Measurements from ENCODE around the gene SARDH.
A peak's percentile ranks its signal among the peaks of the same experiment; 100 is the strongest.

Gene SARDH

GRCh38 chr9:133693703-133694529 is 44.2 kb downstream of the SARDH start:
- Histone ChIP-seq H3K27ac (ENCODE audit: low read depth, low read length, severe bottlenecking) (no peak overlapping the region), H3K36me3 (ENCODE audit: control insufficient read depth, insufficient read depth, low read length) (no peaks in the 10 kb centered on the region), H3K4me3 (ENCODE audit: extremely low read depth, insufficient read depth, low read length, poor library complexity, severe bottlenecking) (no peak overlapping the region), H3K4me1 (ENCODE audit: control insufficient read depth, insufficient read depth, low read length, poor library complexity, severe bottlenecking) (peaks cover 38% of the 10 kb centered on the region), H3K9me3 (ENCODE audit: control insufficient read depth, low read length) (no peaks in the 10 kb centered on the region)
- 94 to 95% methylated on average over 29 to 32 of the region's 32 CpGs for WGBS, 2 experiments (ENCODE audit: insufficient coverage in 2 of 2)

GRCh38 chr9:133693116-133693515 is 45.0 kb downstream of the SARDH start:
- WGBS, 2 experiments (ENCODE audit: insufficient coverage in 2 of 2) = 96% methylated on average over 10 of the region's 10 CpGs
- Histone ChIP-seq H3K36me3 (ENCODE audit: control insufficient read depth, insufficient read depth, low read length) (no peaks in the 10 kb centered on the region), H3K4me3 (ENCODE audit: extremely low read depth, insufficient read depth, low read length, poor library complexity, severe bottlenecking) (no peak overlapping the region), H3K27ac (ENCODE audit: low read depth, low read length, severe bottlenecking) (no peak overlapping the region), H3K9me3 (ENCODE audit: control insufficient read depth, low read length) (no peaks in the 10 kb centered on the region), H3K4me1 (ENCODE audit: control insufficient read depth, insufficient read depth, low read length, poor library complexity, severe bottlenecking) (peaks cover 42% of the 10 kb centered on the region)

- no peak overlapping the region for H3K27ac ChIP-seq (ENCODE audit: low read depth, low read length, severe bottlenecking)
- H3K4me3 ChIP-seq (ENCODE audit: extremely low read depth, insufficient read depth, low read length, poor library complexity, severe bottlenecking) = no peak overlapping the region
- no peaks in the 10 kb centered on the region for H3K36me3 ChIP-seq (ENCODE audit: control insufficient read depth, insufficient read depth, low read length)
- peaks cover 42% of the 10 kb centered on the region for H3K4me1 ChIP-seq (ENCODE audit: control insufficient read depth, insufficient read depth, low read length, poor library complexity, severe bottlenecking)
- WGBS, 2 experiments (ENCODE audit: insufficient coverage in 2 of 2) = 94 to 96% methylated on average over 18 to 24 of the region's 25 CpGs
- no peaks in the 10 kb centered on the region for H3K9me3 ChIP-seq (ENCODE audit: control insufficient read depth, low read length)
These were observed 45.7 kb downstream of the SARDH start for GRCh38 chr9:133692364-133692985.

GRCh38 chr9:133691626-133692363 is 46.4 kb downstream of the SARDH start:
- Histone ChIP-seq H3K36me3 (ENCODE audit: control insufficient read depth, insufficient read depth, low read length) (no peaks in the 10 kb centered on the region), H3K4me3 (ENCODE audit: extremely low read depth, insufficient read depth, low read length, poor library complexity, severe bottlenecking) (no peak overlapping the region), H3K27ac (ENCODE audit: low read depth, low read length, severe bottlenecking) (peak overlapping the region; percentile 45), H3K4me1 (ENCODE audit: control insufficient read depth, insufficient read depth, low read length, poor library complexity, severe bottlenecking) (peaks cover 42% of the 10 kb centered on the region), H3K9me3 (ENCODE audit: control insufficient read depth, low read length) (no peaks in the 10 kb centered on the region)
- WGBS, 2 experiments (ENCODE audit: insufficient coverage in 2 of 2) = 83 to 87% methylated on average over 13 to 15 of the region's 19 CpGs

GRCh38 chr9:133691191-133691590 is 47.0 kb downstream of the SARDH start:
- Histone ChIP-seq H3K9me3 (ENCODE audit: control insufficient read depth, low read length) (no peaks in the 10 kb centered on the region), H3K4me3 (ENCODE audit: extremely low read depth, insufficient read depth, low read length, poor library complexity, severe bottlenecking) (no peak overlapping the region), H3K27ac (ENCODE audit: low read depth, low read length, severe bottlenecking) (peak overlapping the region; percentile 45), H3K36me3 (ENCODE audit: control insufficient read depth, insufficient read depth, low read length) (no peaks in the 10 kb centered on the region), H3K4me1 (ENCODE audit: control insufficient read depth, insufficient read depth, low read length, poor library complexity, severe bottlenecking) (peaks cover 42% of the 10 kb centered on the region)
- WGBS, 2 experiments (ENCODE audit: insufficient coverage in 2 of 2) = 76 to 83% methylated on average over 1 to 3 of the region's 4 CpGs

- Histone ChIP-seq H3K27ac (ENCODE audit: low read depth, low read length, severe bottlenecking) (peak overlapping the region; percentile 71), H3K9me3 (ENCODE audit: control insufficient read depth, low read length) (no peaks in the 10 kb centered on the region), H3K4me1 (ENCODE audit: control insufficient read depth, insufficient read depth, low read length, poor library complexity, severe bottlenecking) (peaks cover 42% of the 10 kb centered on the region), H3K4me3 (ENCODE audit: extremely low read depth, insufficient read depth, low read length, poor library complexity, severe bottlenecking) (no peak overlapping the region), H3K36me3 (ENCODE audit: control insufficient read depth, insufficient read depth, low read length) (no peaks in the 10 kb centered on the region)
- WGBS, 2 experiments (ENCODE audit: insufficient coverage in 2 of 2) = 85 to 94% methylated on average over 9 to 11 of the region's 11 CpGs
These were observed 48.0 kb downstream of the SARDH start for GRCh38 chr9:133690081-133690561.

- WGBS, 2 experiments (ENCODE audit: insufficient coverage in 2 of 2) = 82 to 90% methylated on average over 8 of the region's 10 CpGs
- Histone ChIP-seq H3K36me3 (ENCODE audit: control insufficient read depth, insufficient read depth, low read length) (no peaks in the 10 kb centered on the region), H3K4me3 (ENCODE audit: extremely low read depth, insufficient read depth, low read length, poor library complexity, severe bottlenecking) (no peak overlapping the region), H3K4me1 (ENCODE audit: control insufficient read depth, insufficient read depth, low read length, poor library complexity, severe bottlenecking) (peaks cover 47% of the 10 kb centered on the region), H3K27ac (ENCODE audit: low read depth, low read length, severe bottlenecking) (no peak overlapping the region), H3K9me3 (ENCODE audit: control insufficient read depth, low read length) (no peaks in the 10 kb centered on the region)
These were observed 48.9 kb downstream of the SARDH start for GRCh38 chr9:133689151-133689763.

- no peak overlapping the region for H3K4me3 ChIP-seq (ENCODE audit: extremely low read depth, insufficient read depth, low read length, poor library complexity, severe bottlenecking)
- WGBS, 2 experiments (ENCODE audit: insufficient coverage in 2 of 2) = 85 to 91% methylated on average over 23 to 34 of the region's 34 CpGs
- H3K36me3 ChIP-seq (ENCODE audit: control insufficient read depth, insufficient read depth, low read length) = no peaks in the 10 kb centered on the region
- H3K27ac ChIP-seq (ENCODE audit: low read depth, low read length, severe bottlenecking) = no peak overlapping the region
- H3K4me1 ChIP-seq (ENCODE audit: control insufficient read depth, insufficient read depth, low read length, poor library complexity, severe bottlenecking) = peaks cover 59% of the 10 kb centered on the region
- H3K9me3 ChIP-seq (ENCODE audit: control insufficient read depth, low read length) = no peaks in the 10 kb centered on the region
These were observed 50.0 kb downstream of the SARDH start for GRCh38 chr9:133687856-133688761.

- no peak overlapping the region for H3K27ac ChIP-seq (ENCODE audit: low read depth, low read length, severe bottlenecking)
- H3K9me3 ChIP-seq (ENCODE audit: control insufficient read depth, low read length) = no peaks in the 10 kb centered on the region
- 92 to 97% methylated on average over 23 of the region's 24 CpGs for WGBS, 2 experiments (ENCODE audit: insufficient coverage in 2 of 2)
- H3K4me1 ChIP-seq (ENCODE audit: control insufficient read depth, insufficient read depth, low read length, poor library complexity, severe bottlenecking) = peaks cover 53% of the 10 kb centered on the region
- no peaks in the 10 kb centered on the region for H3K36me3 ChIP-seq (ENCODE audit: control insufficient read depth, insufficient read depth, low read length)
- H3K4me3 ChIP-seq (ENCODE audit: extremely low read depth, insufficient read depth, low read length, poor library complexity, severe bottlenecking) = no peak overlapping the region
These were observed 51.2 kb downstream of the SARDH start for GRCh38 chr9:133686642-133687575.
